GM12864 (cell line): ENCODE measurements around the gene PACSIN3.
A peak's percentile ranks its signal among the peaks of the same experiment; 100 is the strongest.

Experiments
- DNase-seq: peaks from one replicate; pipeline ENCODE4 v3.0.0-alpha.2; 2011; ENCODE audit warnings: low read depth
- H3K4me3 ChIP-seq: 2 replicates; pipeline ENCODE4 v1.5.1; 2011; ENCODE audit warnings: mild to moderate bottlenecking, low read depth, low read length, control low read depth
- CTCF ChIP-seq: IDR thresholded peaks from 2 replicates; pipeline ENCODE4 v1.5.1; 2011; ENCODE audit warnings: low read depth, mild to moderate bottlenecking, moderate library complexity, low read length, control low read depth, inconsistent platforms; ENCODE audit errors: missing control alignments

The PACSIN3 gene

GRCh38 chr11:47164321-47164720, 21.9 kb downstream of the PACSIN3 start:
- no peak overlapping the region for H3K4me3 ChIP-seq
- no peak for DNase-seq
- TF ChIP-seq CTCF = no peak

- DNase-seq = no peak
- no peak overlapping the region for H3K4me3 ChIP-seq
- no peak for TF ChIP-seq CTCF
These were observed 22.3 kb downstream of the PACSIN3 start for GRCh38 chr11:47163898-47164297.

GRCh38 chr11:47163193-47163592, 23.0 kb downstream of the PACSIN3 start:
- TF ChIP-seq CTCF = no peak
- DNase-seq = no peak
- H3K4me3 ChIP-seq = no peak overlapping the region

GRCh38 chr11:47162426-47162825, 23.8 kb downstream of the PACSIN3 start:
- no peak for TF ChIP-seq CTCF
- no peak for DNase-seq
- H3K4me3 ChIP-seq = no peak overlapping the region

- no peak overlapping the region for H3K4me3 ChIP-seq
- no peak for TF ChIP-seq CTCF
- no peak for DNase-seq
These were observed 24.3 kb downstream of the PACSIN3 start for GRCh38 chr11:47161890-47162289.

- TF ChIP-seq CTCF = peak; percentile 88
- no peak for DNase-seq
- H3K4me3 ChIP-seq = no peak overlapping the region
These were observed 24.9 kb downstream of the PACSIN3 start for GRCh38 chr11:47161134-47161854.

GRCh38 chr11:47160753-47161133, 25.5 kb downstream of the PACSIN3 start:
- no peak overlapping the region for H3K4me3 ChIP-seq
- DNase-seq = no peak
- no peak for TF ChIP-seq CTCF
